Measurements from ENCODE around the gene NUP107. TPM values are rescaled to one million over a fixed set of nuclear protein-coding genes. Genes with fewer than 3 reads are reported as not detected.
A peak's percentile ranks its signal among the peaks of the same experiment; 100 is the strongest.

NUP107 gene
- total RNA-seq, 1 donor from 2014 or later = 30.2 TPM

DNA sequence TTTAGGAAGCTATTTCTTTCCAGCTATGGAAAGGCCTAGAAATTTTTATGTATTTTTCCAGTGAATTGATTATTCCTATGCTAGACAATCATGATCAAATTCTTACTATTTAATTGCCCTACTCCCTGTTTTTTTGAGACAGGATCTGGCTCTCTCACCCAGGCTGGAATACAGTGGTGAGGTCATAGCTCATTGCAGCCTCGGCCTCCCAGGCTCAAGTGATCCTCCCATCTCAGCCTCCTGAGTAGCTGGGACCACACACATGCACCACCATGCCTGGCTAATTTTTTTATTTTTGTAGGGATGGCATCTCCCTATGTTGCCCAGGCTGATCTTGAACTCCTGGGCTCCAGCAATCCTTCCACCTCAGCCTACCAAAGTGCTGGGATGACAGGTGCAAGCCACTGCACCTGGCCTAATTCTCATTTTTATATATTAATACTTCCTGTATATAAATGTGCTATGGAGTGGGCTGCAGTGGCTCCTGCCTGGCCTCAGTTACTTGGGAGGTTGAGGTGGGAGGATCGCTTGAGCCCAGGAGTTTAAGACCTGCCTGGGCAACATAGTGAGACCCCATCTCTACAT, 105.2 kb downstream of the NUP107 start:
- TF ChIP-seq, protein P1, sequence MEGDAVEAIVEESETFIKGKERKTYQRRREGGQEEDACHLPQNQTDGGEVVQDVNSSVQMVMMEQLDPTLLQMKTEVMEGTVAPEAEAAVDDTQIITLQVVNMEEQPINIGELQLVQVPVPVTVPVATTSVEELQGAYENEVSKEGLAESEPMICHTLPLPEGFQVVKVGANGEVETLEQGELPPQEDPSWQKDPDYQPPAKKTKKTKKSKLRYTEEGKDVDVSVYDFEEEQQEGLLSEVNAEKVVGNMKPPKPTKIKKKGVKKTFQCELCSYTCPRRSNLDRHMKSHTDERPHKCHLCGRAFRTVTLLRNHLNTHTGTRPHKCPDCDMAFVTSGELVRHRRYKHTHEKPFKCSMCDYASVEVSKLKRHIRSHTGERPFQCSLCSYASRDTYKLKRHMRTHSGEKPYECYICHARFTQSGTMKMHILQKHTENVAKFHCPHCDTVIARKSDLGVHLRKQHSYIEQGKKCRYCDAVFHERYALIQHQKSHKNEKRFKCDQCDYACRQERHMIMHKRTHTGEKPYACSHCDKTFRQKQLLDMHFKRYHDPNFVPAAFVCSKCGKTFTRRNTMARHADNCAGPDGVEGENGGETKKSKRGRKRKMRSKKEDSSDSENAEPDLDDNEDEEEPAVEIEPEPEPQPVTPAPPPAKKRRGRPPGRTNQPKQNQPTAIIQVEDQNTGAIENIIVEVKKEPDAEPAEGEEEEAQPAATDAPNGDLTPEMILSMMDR (IDR thresholded peaks at IDR 0.05) = no peak
- intact Hi-C loops (cut with DNase I) = no loop called here
- DNase-seq (no peak), ATAC-seq (no peak)
- no peaks in the 10 kb centered on the region for H3K27me3 ChIP-seq (ENCODE audit: low read depth)
- H3K4me1 ChIP-seq = peaks cover 18% of the 10 kb centered on the region
- no peaks in the 10 kb centered on the region for H3K36me3 ChIP-seq
- H3K4me3 ChIP-seq = no peak overlapping the region
- no peaks in the 10 kb centered on the region for H3K9me3 ChIP-seq
- H3K27ac ChIP-seq = no peak overlapping the region

DNA sequence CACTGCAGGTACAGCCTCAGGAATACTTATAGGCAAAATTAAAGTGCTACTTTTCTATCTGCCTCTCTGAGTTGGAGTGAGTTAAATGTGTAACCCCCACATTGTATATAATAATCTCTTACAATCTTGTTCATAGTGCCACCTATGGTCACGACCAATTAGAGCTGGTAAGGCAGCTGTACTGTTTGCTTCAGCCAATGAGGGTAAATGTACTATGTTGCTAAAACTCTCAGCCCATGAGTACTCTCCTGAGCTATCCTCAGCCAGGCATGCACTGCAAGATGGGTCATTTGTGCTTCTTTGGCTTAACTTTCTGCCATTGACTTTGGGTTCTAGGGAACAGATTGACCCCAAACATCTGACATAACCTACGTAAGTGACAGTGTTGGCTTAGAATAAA, 106.2 kb downstream of the NUP107 start:
- Histone ChIP-seq H3K4me1 (peaks cover 8% of the 10 kb centered on the region), H3K9me3 (no peaks in the 10 kb centered on the region), H3K27me3 (ENCODE audit: low read depth) (no peaks in the 10 kb centered on the region), H3K4me3 (no peak overlapping the region), H3K27ac (no peak overlapping the region), H3K36me3 (no peaks in the 10 kb centered on the region)
- intact Hi-C loops (cut with DNase I) = no loop called here
- ATAC-seq = peak; percentile 82 to 84
- no peak for DNase-seq
- TF ChIP-seq, protein P1 (IDR thresholded peaks at IDR 0.05) = no peak

DNA sequence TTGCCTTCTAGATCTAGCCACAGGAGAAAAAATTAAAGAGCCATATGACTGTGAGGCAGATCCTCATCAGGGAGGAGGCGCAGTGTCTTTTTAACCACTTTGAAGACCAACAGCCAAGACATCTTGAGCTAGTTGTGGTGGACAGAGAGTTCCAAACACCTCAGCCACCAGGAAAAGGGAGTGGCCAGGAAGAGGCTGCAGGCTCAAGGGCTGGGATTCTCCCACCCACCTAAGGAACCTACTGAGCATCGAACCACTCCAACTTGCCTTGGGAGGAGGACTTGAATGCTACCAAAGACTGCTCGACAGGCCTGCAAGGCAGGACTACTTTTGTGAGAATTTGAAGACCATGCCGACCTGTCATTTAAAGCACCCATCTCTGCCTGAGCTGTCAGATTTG, 106.7 kb downstream of the NUP107 start:
- intact Hi-C loops (cut with DNase I) = no loop called here
- H3K27ac ChIP-seq = no peak overlapping the region
- ATAC-seq (no peak), DNase-seq (no peak)
- H3K36me3 ChIP-seq = no peaks in the 10 kb centered on the region
- no peaks in the 10 kb centered on the region for H3K27me3 ChIP-seq (ENCODE audit: low read depth)
- H3K9me3 ChIP-seq = no peaks in the 10 kb centered on the region
- no peak overlapping the region for H3K4me3 ChIP-seq
- TF ChIP-seq, protein P1 (IDR thresholded peaks at IDR 0.05) = no peak
- H3K4me1 ChIP-seq = peaks cover 4% of the 10 kb centered on the region

DNA sequence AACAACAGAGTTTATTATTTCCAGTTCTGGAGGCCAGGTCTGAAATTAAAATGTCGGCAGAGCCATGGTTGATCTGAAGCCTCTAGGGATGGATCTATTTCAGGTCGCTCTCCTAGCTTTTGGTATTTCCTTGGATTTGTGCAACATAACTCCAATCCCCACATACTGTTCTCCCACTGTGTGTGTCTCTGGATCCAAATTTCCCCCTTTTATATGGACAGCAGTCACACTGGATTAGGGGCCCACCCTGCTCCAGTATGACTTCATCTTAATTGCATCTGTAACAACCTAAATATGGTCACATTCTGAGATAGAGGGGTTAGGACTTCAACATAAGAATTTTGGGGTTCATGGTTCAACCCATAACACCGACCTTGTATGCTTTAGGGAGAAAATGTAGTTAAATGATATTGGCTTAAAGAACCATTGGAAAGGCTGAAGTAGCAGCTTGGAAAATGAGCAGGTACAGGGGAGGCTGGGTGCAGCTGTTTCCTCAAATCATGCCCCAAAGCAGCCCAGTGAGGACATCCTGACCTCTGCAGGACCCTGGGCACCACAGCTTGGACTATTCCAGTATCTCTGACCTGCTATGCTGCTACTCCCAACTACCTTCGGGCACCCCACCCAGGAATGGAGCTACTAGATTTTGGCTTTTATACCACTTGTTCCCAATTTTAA, 107.3 kb downstream of the NUP107 start:
- Histone ChIP-seq H3K9me3 (no peaks in the 10 kb centered on the region), H3K27ac (no peak overlapping the region), H3K4me3 (no peak overlapping the region), H3K27me3 (ENCODE audit: low read depth) (no peaks in the 10 kb centered on the region), H3K4me1 (no peaks in the 10 kb centered on the region), H3K36me3 (no peaks in the 10 kb centered on the region)
- ATAC-seq = no peak
- TF ChIP-seq, protein P1 (IDR thresholded peaks at IDR 0.05) = no peak
- no peak for DNase-seq
- intact Hi-C loops (cut with DNase I) = no loop called here

DNA sequence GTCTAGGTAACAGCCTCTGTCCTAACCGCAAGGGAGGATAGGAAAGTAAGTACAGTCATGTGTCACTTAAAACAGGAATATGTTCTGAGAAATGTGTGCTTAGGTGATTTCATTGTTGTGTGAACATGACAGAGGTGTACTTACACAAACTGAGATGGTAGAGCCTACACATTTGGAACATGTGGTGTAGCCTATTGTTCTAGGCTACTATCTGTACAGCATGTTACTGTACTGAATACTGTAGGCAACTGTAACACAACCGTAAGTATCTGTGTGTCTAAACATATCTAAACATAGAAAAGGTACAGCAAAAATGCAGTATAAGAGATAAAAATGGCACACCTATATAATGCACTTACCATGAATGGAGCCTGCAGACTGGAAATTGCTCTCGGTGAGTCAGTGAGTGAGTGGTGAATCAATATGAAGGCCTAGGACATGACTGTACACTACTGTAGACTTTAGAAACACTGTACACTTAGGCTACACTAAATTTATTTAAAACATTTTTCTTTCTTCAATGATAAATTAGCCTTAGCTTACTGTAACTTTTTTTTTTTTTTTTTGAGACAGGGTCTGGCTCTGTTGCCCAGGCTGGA, 108.0 kb downstream of the NUP107 start:
- no peaks in the 10 kb centered on the region for H3K27me3 ChIP-seq (ENCODE audit: low read depth)
- DNase-seq (no peak), ATAC-seq (no peak)
- H3K36me3 ChIP-seq = no peaks in the 10 kb centered on the region
- no peaks in the 10 kb centered on the region for H3K9me3 ChIP-seq
- no peak overlapping the region for H3K27ac ChIP-seq
- H3K4me1 ChIP-seq = no peaks in the 10 kb centered on the region
- TF ChIP-seq, protein P1 (IDR thresholded peaks at IDR 0.05) = no peak
- intact Hi-C loops (cut with DNase I) = no loop called here
- no peak overlapping the region for H3K4me3 ChIP-seq

Other genes with a start within 250 kb of the NUP107 start
- 193 TPM for gene RAP1B, start 76.1 kb upstream of the NUP107 start, total RNA-seq
- gene SLC35E3, start 59.2 kb downstream of the NUP107 start, total RNA-seq = 16.5 TPM
- gene MDM2, start 121.2 kb downstream of the NUP107 start, total RNA-seq = 136 TPM
- 224 TPM for gene CPM, start 246.2 kb downstream of the NUP107 start, total RNA-seq

All from lower lobe of right lung (tissue), 2 donors.